Esophagus squamous epithelium (tissue), 5 donors: ENCODE results near the gene SNTB2. TPM values are rescaled to one million over a fixed set of nuclear protein-coding genes. Genes with fewer than 3 reads are reported as not detected.
A peak's percentile ranks its signal among the peaks of the same experiment; 100 is the strongest.

Experiments
- DNase-seq: peaks from one replicate; lab custom pipeline; 2025; lab: John Stamatoyannopoulos, UW
- H3K27ac ChIP-seq, 4 donors: fragments of 200-600 bp; sonication (generic); one replicate each; pipeline ENCODE4 v1.5.1; 2016 to 2019; ENCODE audit warnings: mild to moderate bottlenecking in 1 of 4
- H3K27me3 ChIP-seq, 4 donors: fragments of 200-600 bp; sonication (generic); 1 replicate in 3 of 4; 2 replicates in 1 of 4; pipeline versions ENCODE4 v1.5.1 to v1.6.0; 2017 to 2021; ENCODE audit warnings: antibody characterized with exemption in 1 of 4
- H3K36me3 ChIP-seq, 3 donors: fragments of 200-600 bp; sonication (generic); one replicate each; pipeline ENCODE4 v1.5.1; 2016 to 2019
- H3K4me1 ChIP-seq, 3 donors: fragments of 200-600 bp; sonication (generic); one replicate each; pipeline ENCODE4 v1.5.1; 2017 to 2019
- H3K4me3 ChIP-seq, 4 donors: fragments of 200-600 bp; sonication (generic); 1 replicate in 3 of 4; 2 replicates in 1 of 4; pipeline ENCODE4 v1.5.1; 2016 to 2019; ENCODE audit warnings: mild to moderate bottlenecking in 2 of 4, moderate library complexity in 1 of 4
- H3K9me3 ChIP-seq, 3 donors: fragments of 200-600 bp; sonication (generic); one replicate each; pipeline ENCODE4 v1.5.1; 2016 to 2019
- POLR2A ChIP-seq, 4 donors: fragments of 450-650 bp; IDR thresholded peaks; one replicate each; pipeline ENCODE4 v1.6.1; 2017; ENCODE audit warnings: antibody characterized with exemption in 4 of 4, mild to moderate bottlenecking in 4 of 4, moderate library complexity in 3 of 4
- WGBS, 2 donors: methylation state at CpG; one replicate each; pipeline ENCODE4 v1.1.5; 2018; 5-methylcytosine and 5-hydroxymethylcytosine counted together
- intact Hi-C: fragments of 100-400 bp; cut with DNase I; formaldehyde crosslinking; loops from one replicate; pipeline ENCODE4 v1.15.0; 2022
- total RNA-seq, 4 donors: library from RNA; depleted of rRNA; stranded (reverse); fragments of >200 nt; gene quantifications; one replicate each; pipeline ENCODE4 v1.1.0, GENCODE V29; 2016
- TF ChIP-seq, protein P1 (sequence below), 6 experiments: fragments of 450-650 bp in 4 of 6; fragments of 200-600 bp in 2 of 6; sonication (generic) in 2 of 6; IDR thresholded peaks; one replicate each; pipeline ENCODE4 v1.5.1; 2016 to 2019; ENCODE audit warnings: antibody characterized with exemption in 6 of 6, mild to moderate bottlenecking in 4 of 6, moderate library complexity in 4 of 6
- donor health status: DM: yes; HTN: yes; CAD: no.

The SNTB2 gene
- total RNA-seq, 4 donors from 2014 or later, result 25.5 to 49.6 (median 25.9) TPM

- Histone ChIP-seq H3K27ac (peak overlapping the region in 3 of 4 donors; percentile 88 to 99 (median 97)), H3K4me3 (peak overlapping the region; percentile 72 to 91 (median 78)), H3K27me3 (no peaks in the 10 kb centered on the region), H3K36me3 (no peaks in the 10 kb centered on the region), H3K9me3 (no peaks in the 10 kb centered on the region), H3K4me1 (peaks cover 7 to 88% (median 36%) of the 10 kb centered on the region in 3 donors)
- no peak for DNase-seq
- 10 to 11% methylated on average over 5 of the region's 5 CpGs for WGBS, 2 donors
- intact Hi-C loops, result no loop called here
- TF ChIP-seq, protein P1, sequence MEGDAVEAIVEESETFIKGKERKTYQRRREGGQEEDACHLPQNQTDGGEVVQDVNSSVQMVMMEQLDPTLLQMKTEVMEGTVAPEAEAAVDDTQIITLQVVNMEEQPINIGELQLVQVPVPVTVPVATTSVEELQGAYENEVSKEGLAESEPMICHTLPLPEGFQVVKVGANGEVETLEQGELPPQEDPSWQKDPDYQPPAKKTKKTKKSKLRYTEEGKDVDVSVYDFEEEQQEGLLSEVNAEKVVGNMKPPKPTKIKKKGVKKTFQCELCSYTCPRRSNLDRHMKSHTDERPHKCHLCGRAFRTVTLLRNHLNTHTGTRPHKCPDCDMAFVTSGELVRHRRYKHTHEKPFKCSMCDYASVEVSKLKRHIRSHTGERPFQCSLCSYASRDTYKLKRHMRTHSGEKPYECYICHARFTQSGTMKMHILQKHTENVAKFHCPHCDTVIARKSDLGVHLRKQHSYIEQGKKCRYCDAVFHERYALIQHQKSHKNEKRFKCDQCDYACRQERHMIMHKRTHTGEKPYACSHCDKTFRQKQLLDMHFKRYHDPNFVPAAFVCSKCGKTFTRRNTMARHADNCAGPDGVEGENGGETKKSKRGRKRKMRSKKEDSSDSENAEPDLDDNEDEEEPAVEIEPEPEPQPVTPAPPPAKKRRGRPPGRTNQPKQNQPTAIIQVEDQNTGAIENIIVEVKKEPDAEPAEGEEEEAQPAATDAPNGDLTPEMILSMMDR (IDR thresholded peaks at IDR 0.05), result no peak
- TF ChIP-seq POLR2A (IDR thresholded peaks at IDR 0.05), result no peak
These were observed 1.8 kb downstream of the SNTB2 start for GRCh38 chr16:69188716-69189115.

DNA sequence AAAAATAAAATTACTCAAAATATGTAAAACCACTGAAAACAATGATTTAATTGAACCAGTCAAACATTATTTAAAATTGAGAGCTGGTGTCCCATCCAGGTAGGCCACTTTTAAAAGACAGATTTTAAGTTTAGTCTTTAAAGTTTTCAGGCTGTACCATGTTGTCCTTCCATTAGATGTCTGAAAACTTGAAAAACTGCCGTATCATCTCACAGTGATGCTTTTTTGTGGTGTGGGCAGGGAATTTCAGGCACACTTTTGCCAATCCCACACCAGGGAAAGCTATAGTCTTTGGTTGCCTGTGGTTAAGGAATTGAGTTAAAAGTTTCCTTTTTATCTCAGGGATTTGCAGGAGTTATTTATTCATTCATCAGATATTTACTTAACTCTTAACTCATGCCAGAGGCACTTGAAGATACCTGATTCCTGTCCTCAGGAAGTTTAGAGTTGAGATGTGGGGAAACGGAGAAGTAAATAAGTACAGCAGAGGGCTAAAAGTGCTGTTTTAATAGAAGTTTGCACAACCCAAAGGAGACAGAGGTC is 3.2 kb downstream of the SNTB2 start:
- Histone ChIP-seq H3K36me3 (no peaks in the 10 kb centered on the region), H3K9me3 (no peaks in the 10 kb centered on the region), H3K27me3 (no peaks in the 10 kb centered on the region), H3K4me3 (peak overlapping the region in 1 of 4 donors; percentile 91), H3K4me1 (peaks cover 7 to 88% (median 38%) of the 10 kb centered on the region in 3 donors), H3K27ac (peak overlapping the region in 2 of 4 donors; percentile 25 to 88)
- no peak for DNase-seq
- intact Hi-C loops, result no loop called here
- 28 to 61% methylated on average over 2 of the region's 2 CpGs for WGBS, 2 donors
- TF ChIP-seq POLR2A (IDR thresholded peaks at IDR 0.05), result no peak
- TF ChIP-seq, protein P1 (IDR thresholded peaks at IDR 0.05), result no peak

GRCh38 chr16:69190598-69190997 is 3.6 kb downstream of the SNTB2 start:
- no peak for DNase-seq
- Histone ChIP-seq H3K4me1 (peaks cover 7 to 88% (median 38%) of the 10 kb centered on the region in 3 donors), H3K27ac (no peak overlapping the region), H3K27me3 (no peaks in the 10 kb centered on the region), H3K9me3 (no peaks in the 10 kb centered on the region), H3K4me3 (peak overlapping the region in 1 of 4 donors; percentile 1), H3K36me3 (no peaks in the 10 kb centered on the region)
- TF ChIP-seq POLR2A (IDR thresholded peaks at IDR 0.05), result no peak
- TF ChIP-seq, protein P1 (IDR thresholded peaks at IDR 0.05), result no peak
- WGBS, 2 donors, result 52 to 57% methylated on average over 3 of the region's 3 CpGs
- intact Hi-C loops, result no loop called here

GRCh38 chr16:69191136-69191535 is 4.2 kb downstream of the SNTB2 start:
- TF ChIP-seq, protein P1 (IDR thresholded peaks at IDR 0.05), result no peak
- TF ChIP-seq POLR2A (IDR thresholded peaks at IDR 0.05), result no peak
- H3K27me3 ChIP-seq, result no peaks in the 10 kb centered on the region
- H3K27ac ChIP-seq, result peak overlapping the region in 1 of 4 donors; percentile 44
- H3K36me3 ChIP-seq, result no peaks in the 10 kb centered on the region
- peaks cover 5 to 88% (median 35%) of the 10 kb centered on the region in 3 donors for H3K4me1 ChIP-seq
- H3K4me3 ChIP-seq, result no peak overlapping the region
- 85 to 100% methylated on average over 1 to 2 of the region's 2 CpGs for WGBS, 2 donors
- H3K9me3 ChIP-seq, result no peaks in the 10 kb centered on the region
- intact Hi-C loops, result no loop called here
- no peak for DNase-seq

GRCh38 chr16:69193855-69194254 is 6.9 kb downstream of the SNTB2 start:
- DNase-seq, result no peak
- Histone ChIP-seq H3K27ac (peak overlapping the region in 3 of 4 donors; percentile 16 to 31 (median 19)), H3K4me1 (peaks cover 0 to 94% (median 32%) of the 10 kb centered on the region in 3 donors), H3K27me3 (no peaks in the 10 kb centered on the region), H3K9me3 (no peaks in the 10 kb centered on the region), H3K36me3 (no peaks in the 10 kb centered on the region), H3K4me3 (no peak overlapping the region)
- intact Hi-C loops, result no loop called here
- TF ChIP-seq, protein P1 (IDR thresholded peaks at IDR 0.05), result no peak
- TF ChIP-seq POLR2A (IDR thresholded peaks at IDR 0.05), result no peak
